ENCODE measurements around the gene ZNF544.

DNA sequence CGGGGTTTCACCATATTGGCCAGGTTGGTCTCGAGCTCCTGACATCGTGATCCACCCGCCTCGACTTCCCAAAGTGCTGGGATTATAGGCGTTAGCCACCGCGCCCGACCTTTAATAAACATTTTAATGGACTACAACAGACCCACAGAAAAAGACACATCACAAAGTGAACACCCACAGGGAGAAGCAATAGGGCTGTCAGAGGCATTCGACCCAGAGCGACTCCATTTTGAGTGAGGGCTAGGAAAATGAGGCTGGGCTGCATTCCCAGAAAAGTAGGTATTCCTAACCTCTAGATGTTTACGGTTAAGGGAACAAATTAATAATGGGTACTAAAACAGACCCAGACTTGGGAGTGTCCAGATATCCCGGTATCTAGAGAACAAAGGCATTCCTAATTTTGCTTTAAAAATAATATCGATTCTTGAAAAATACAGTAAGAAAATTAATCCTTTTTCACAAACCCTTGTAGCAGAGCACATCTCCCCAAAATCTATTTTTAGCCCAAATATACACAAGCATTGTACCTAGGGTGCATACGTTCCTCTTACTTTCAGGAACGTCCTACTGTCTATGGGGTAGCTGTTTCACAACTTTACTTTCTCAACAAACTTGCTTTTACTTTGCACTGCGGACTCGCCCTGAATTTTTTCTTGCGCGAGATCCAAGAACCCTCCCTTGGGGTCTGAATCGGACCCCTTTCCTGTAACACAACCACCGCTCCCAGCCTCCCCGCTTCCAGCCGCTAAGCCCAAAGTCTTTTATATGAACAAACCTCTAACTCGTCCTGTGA lies 49.2 kb downstream of the ZNF544 start:
- TF ChIP-seq CTCF (IDR thresholded peaks at IDR 0.05) (no peak), JUN (CRISPR knock-in tag; IDR thresholded peaks at IDR 0.05) (no peak), ZNF512 (CRISPR knock-in tag; IDR thresholded peaks at IDR 0.05; ENCODE audit: borderline replicate concordance) (no peak), CREB1 (CRISPR knock-in tag; IDR thresholded peaks at IDR 0.05) (no peak), MAX (CRISPR knock-in tag; IDR thresholded peaks at IDR 0.05) (no peak), SP1 (CRISPR knock-in tag; conservative IDR thresholded peaks at IDR 0.05) (no peak), CREM (CRISPR knock-in tag; IDR thresholded peaks at IDR 0.05) (no peak)
- TF ChIP-seq, protein P1, sequence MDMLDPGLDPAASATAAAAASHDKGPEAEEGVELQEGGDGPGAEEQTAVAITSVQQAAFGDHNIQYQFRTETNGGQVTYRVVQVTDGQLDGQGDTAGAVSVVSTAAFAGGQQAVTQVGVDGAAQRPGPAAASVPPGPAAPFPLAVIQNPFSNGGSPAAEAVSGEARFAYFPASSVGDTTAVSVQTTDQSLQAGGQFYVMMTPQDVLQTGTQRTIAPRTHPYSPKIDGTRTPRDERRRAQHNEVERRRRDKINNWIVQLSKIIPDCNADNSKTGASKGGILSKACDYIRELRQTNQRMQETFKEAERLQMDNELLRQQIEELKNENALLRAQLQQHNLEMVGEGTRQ (CRISPR knock-in tag; IDR thresholded peaks at IDR 0.05) = no peak

Data from WTC11 (cell line).